ENCODE data around the gene PRKCH.

GRCh38 chr14:61563880-61564617 is 242.7 kb downstream of the PRKCH start:
- no peak for TF ChIP-seq POLR2AphosphoS5 (IDR thresholded peaks at IDR 0.05; ENCODE audit: borderline replicate concordance, low read depth, low read length)
- TF ChIP-seq EZH2 (IDR thresholded peaks at IDR 0.05), result no peak
- TF ChIP-seq FOXP2 (optimal IDR thresholded peaks at IDR 0.05; ENCODE audit: control extremely low read depth, extremely low read length, insufficient read depth), result no peak

All from SK-N-MC (cell line).